GM12874 (cell line): ENCODE measurements around the gene OTOA.

Experiments used
- CTCF ChIP-seq: IDR thresholded peaks from 2 replicates; pipeline ENCODE4 v1.5.1; 2011; ENCODE audit warnings: low read depth, mild to moderate bottlenecking, control low read depth, low read length, moderate library complexity; ENCODE audit not compliant: insufficient read depth

The OTOA gene

GRCh38 chr16:21625026-21625425 lies 38.7 kb upstream of the OTOA start:
- TF ChIP-seq CTCF, result no peak

GRCh38 chr16:21626659-21627277 lies 37.0 kb upstream of the OTOA start:
- no peak for TF ChIP-seq CTCF

- TF ChIP-seq CTCF, result no peak
Measured at GRCh38 chr16:21628121-21628726, 35.5 kb upstream of the OTOA start.

- no peak for TF ChIP-seq CTCF
Measured at GRCh38 chr16:21628772-21629171, 35.0 kb upstream of the OTOA start.

- no peak for TF ChIP-seq CTCF
Measured at GRCh38 chr16:21634216-21634615, 29.6 kb upstream of the OTOA start.

GRCh38 chr16:21637032-21637968 lies 26.5 kb upstream of the OTOA start:
- TF ChIP-seq CTCF, result no peak

- no peak for TF ChIP-seq CTCF
Measured at GRCh38 chr16:21638573-21638975, 25.2 kb upstream of the OTOA start.
